GM12874 (cell line): ENCODE measurements around the gene HOXA5.

ENCODE experiments used
- TF ChIP-seq, protein P1 (sequence below): IDR thresholded peaks from 2 replicates; pipeline ENCODE4 v1.5.1; 2011; ENCODE audit warnings: low read depth, mild to moderate bottlenecking, control low read depth, low read length, moderate library complexity; ENCODE audit not compliant: insufficient read depth

Gene HOXA5

DNA sequence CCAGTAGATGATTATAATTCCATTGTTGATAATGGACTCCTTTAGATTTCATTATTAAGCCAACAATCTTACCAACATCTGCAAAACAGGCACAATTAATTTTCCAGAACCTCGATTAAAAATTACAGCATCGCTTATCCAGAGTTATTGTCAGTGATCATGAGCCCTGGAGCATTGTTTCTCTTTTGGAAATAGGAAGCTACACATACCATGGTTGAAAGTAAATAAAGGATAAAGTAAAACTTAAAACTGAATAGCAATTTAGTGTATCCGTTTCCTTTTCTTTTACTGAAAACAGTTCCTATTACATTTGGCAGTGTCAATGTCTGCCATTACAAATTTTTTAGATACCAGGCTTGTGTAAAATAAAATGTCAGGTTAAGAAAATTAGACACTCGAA, 31.1 kb downstream of the HOXA5 start:
- TF ChIP-seq, protein P1, sequence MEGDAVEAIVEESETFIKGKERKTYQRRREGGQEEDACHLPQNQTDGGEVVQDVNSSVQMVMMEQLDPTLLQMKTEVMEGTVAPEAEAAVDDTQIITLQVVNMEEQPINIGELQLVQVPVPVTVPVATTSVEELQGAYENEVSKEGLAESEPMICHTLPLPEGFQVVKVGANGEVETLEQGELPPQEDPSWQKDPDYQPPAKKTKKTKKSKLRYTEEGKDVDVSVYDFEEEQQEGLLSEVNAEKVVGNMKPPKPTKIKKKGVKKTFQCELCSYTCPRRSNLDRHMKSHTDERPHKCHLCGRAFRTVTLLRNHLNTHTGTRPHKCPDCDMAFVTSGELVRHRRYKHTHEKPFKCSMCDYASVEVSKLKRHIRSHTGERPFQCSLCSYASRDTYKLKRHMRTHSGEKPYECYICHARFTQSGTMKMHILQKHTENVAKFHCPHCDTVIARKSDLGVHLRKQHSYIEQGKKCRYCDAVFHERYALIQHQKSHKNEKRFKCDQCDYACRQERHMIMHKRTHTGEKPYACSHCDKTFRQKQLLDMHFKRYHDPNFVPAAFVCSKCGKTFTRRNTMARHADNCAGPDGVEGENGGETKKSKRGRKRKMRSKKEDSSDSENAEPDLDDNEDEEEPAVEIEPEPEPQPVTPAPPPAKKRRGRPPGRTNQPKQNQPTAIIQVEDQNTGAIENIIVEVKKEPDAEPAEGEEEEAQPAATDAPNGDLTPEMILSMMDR = no peak

DNA sequence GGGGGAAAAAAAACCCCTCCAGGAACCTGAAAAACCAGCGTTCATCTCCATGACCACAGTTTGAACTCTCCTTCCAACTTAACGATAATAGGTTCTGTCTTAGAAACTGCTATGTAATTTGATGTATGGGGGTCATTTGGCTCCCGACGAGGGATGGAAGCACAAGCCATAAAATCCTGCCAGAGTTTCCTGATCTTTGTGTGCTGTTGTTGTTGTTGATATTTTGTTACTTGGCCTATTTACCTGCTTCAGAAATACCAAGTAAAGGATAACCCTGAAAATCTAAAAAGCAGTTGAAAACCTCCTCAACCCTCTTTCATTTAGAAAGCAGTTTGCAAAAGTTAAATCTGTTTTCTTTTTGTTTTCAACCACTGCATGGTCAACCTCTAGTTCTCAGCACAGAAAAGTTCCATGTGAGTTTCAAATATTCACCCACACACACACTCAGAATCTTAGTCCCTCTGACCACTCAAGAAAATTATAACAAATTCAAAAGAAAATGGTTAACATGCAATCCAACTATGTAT, 31.7 kb downstream of the HOXA5 start:
- TF ChIP-seq, protein P1 = no peak

DNA sequence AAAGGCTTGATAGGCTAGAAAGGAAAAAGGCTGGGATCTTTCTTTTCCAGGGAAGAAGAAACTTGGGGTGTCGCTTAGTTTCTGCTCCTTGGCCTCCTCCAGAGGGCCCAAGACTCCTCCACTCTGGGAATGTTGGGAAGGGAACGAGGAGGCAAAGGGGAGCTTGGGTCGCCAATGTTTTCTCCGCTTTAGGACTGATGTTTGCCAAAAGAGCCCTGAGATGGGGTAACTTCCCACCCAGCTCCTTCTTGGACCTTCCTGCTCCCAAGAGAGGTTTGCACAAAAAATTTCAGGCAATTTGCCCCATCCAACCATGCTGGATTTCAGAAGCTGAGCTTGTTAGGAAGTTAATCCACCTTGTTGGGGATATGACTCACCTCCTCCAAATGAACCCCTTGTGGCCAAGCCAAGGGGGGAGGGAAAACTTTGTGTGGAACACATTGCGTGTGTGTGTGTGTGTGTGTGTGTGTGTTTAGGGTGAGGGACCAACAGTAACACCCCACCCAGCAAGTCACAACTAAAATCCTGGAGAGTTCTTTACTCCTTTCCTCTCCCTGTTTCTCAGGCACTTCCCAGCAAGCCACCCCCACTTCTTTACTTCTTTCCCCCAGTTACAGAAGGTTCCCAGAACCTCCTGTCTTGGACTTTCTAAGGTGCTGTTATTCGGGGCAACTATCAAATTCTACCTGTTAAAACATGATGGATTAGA, 32.3 kb downstream of the HOXA5 start:
- TF ChIP-seq, protein P1 = no peak

DNA sequence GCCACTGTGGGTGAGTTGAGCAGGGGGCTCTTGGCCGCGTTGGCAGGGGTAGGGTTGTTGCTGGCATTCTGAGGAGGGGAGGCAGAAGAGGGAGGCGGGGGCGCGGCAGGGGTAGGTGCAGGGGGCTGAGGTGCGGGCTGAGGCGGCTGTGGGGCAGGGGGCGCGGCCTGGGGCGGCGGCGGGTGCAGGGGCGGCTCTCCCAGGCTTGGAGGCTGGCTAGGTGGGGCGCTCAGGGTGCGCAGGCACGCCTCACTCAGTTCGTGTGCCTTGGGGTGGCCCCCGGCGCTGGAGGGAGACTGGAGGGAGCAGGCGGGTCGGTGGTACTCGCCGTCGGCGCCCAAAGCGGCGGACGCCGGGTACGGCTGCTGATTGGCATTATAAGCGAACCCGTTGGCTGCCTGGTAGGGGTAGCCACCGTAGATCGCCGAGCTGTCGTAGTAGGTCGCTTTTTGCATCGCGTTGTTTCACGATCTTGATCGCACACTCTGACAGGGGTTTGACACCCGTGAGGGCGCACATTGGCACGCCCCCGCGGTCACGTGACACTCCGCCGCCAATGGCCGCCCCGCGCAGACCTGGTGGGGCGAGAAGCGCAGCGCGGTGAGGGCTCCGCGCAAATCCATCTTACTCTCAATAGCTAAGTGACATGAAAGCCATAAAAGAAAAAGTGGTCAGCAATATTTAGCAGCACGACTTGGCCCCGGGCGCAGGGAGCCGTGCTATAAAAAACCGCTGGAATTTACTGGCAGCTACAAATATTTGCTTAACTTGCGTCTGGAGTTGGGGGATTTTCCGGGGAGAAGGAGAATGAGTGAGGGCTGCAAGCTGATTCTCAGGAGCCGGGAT, 33.1 kb downstream of the HOXA5 start:
- TF ChIP-seq, protein P1 = no peak

DNA sequence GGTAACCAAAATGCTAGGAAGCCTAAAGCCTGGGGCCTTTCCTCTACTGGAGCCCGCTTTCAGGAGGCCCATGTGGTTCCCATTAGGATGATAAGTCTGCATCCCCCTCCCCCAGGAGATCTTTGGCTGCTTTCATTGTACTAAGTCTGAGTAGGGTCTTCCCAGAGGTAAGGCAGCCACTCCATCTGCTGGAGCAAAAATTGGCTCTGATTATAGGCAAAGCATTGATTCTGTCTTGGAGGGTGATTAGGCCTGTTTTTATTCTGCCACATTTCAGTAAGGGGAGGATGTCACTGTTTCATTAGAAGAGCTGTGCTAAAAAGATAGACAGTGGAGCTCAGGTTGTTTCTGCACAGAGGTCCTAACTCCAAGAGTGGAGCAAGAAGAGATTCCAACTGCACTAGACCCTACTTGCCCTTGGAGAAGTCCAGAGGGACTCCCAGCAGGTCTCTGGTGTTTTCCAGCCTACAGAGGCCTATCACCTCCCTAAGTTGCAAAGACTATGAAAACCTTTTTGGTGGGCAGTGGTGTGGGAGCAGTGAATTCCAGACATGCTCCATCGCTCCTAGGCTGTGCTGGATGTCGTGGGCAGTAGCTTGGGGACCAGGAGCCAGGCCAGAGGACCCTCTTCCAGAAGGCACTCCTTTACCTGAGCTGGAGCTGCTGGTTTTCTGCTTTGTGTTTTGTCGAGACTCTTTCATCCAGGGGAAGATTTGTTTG, 33.9 kb downstream of the HOXA5 start:
- TF ChIP-seq, protein P1 = no peak

DNA sequence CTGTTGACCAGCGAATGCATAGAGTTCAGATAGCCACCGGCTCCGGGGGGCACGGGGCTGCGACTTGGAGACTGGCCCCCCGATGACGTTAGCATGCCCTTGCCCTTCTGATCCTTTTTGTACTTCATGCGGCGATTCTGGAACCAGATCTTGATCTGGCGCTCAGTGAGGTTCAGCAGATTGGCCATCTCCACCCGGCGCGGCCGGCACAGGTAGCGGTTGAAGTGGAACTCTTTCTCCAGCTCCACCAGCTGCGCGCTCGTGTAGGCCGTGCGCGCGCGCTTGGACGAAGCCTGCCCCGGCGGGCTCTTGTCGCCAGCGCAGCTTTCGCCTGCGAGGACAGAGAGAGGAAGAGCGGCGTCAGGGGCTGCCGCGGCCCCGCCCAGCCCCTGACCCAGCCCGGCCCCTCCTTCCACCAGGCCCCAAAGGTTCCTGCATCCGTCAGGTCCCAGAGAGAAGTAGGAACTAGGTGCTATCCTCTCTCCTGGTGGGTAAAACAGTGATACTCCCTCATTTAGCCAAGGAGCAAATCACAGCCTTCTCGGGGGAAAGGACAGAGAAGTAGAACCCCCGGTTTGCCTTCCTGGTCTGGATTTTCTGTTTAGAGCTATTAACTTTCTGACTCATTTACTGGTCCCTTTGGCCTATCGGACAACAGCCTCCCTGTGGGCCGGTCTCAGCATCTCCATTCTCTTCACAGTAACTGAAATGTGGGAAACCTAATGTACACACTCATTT, 34.9 kb downstream of the HOXA5 start:
- TF ChIP-seq, protein P1 = no peak
